Measurements from ENCODE around the gene ERAP2. TPM values are rescaled to one million over a fixed set of nuclear protein-coding genes. Genes with fewer than 3 reads are reported as not detected.

The ERAP2 gene
- total and polyA plus RNA-seq, 10 of the 15 experiments (the other 5 are each of a cell fraction or from before 2014, with no cell fraction given): 4.0 to 28.7 (median 11.7) TPM

DNA sequence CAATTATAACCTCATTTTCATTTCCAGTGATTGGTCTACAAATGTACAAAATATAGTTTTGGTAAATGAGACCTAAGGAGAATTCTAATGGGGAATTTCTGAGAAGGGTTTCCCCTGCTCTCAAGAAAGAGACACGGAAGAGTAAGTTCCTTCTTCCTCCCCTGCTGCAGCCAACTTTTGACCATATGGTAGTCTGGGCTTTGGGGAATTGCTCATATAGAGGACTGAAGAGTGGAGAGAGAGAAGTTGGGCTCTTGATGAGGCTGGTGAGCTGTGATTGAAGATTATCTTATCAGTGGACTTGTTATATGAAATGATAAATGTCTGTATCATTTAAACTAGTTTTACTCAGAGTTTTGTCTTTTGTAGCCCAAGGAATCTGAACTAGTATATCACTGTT, 55.3 kb downstream of the ERAP2 start (continued):
- no peak for TF ChIP-seq USF2 (IDR thresholded peaks at IDR 0.05; ENCODE audit: borderline replicate concordance, low read depth, low read length)
- TF ChIP-seq MEF2B (IDR thresholded peaks at IDR 0.05; ENCODE audit: partially characterized antibody, poor library complexity, severe bottlenecking): peak; percentile 10

- ChIA-PET CTCF (interaction anchor here (0.6 to 6.3 kb wide), 10 partner anchors 26 to 229 kb away, joined by 3 to 35 read pairs (median 4); no protein-coding TSS in a partner anchor), POLR2A (interaction anchor here (0.6 to 4.3 kb wide), 19 partner anchors 8 to 77 kb away, joined by 3 to 27 read pairs (median 4); partner anchors contain the start of gene ERAP2), RAD21 (ENCODE audit: unreplicated experiment) (interaction anchor here (0.8 to 5.5 kb wide), 14 partner anchors 8 to 210 kb away, joined by 3 to 67 read pairs (median 6); partner anchors contain the start of genes ERAP2 and LIX1), SMC1A (ENCODE audit: uncharacterized antibody, unreplicated experiment) (interaction anchor here (0.8 to 5.1 kb wide), 22 partner anchors 8 to 234 kb away, joined by 3 to 78 read pairs (median 5); partner anchors contain the start of gene ERAP2)
- no peak for ATAC-seq
- Histone ChIP-seq H3K4me2 (ENCODE audit: control insufficient read depth, insufficient read depth) (peak overlapping the region; percentile 88), H3K9me3 (replicated peaks; ENCODE audit: control insufficient read depth, insufficient read depth, low read length) (no peaks in the 10 kb centered on the region), H3K4me3 (peak overlapping the region; percentile 73), H3K79me2 (ENCODE audit: control insufficient read depth, insufficient read depth, low read length) (peaks cover 64% of the 10 kb centered on the region), H3K27ac (ENCODE audit: control insufficient read depth, insufficient read depth) (peak overlapping the region; percentile 97), H3K4me1 (ENCODE audit: control insufficient read depth, insufficient read depth, low read length) (peaks cover 9% of the 10 kb centered on the region), H4K20me1 (ENCODE audit: control insufficient read depth, insufficient read depth) (no peaks in the 10 kb centered on the region), H3K27me3 (replicated peaks in 1 of 2; ENCODE audit: control insufficient read depth in 2 of 2, insufficient read depth in 2 of 2, low read length in 1 of 2) (no peaks in the 10 kb centered on the region), H2AFZ (ENCODE audit: control insufficient read depth, low read depth, low read length) (peak overlapping the region; percentile 28; the same call in 1 of the 2 replicates), H3K36me3 (ENCODE audit: control insufficient read depth in 2 of 2, insufficient read depth in 2 of 2, low read length in 1 of 2) (no peaks in the 10 kb centered on the region), H3K9ac (ENCODE audit: control insufficient read depth, insufficient read depth, low read length) (peak overlapping the region; percentile 93)
- intact Hi-C loops (cut with micrococcal nuclease; ENCODE audit: unreplicated experiment): no loop called here
- TF ChIP-seq EP300 (IDR thresholded peaks at IDR 0.05; ENCODE audit: borderline replicate concordance in 1 of 2, control insufficient read depth in 1 of 2, low read depth in 2 of 2, low read length in 2 of 2): 0 out of 4 replicates have a peak, but pooled peaks of 1 of the 2 experiments have one; percentile 7
- TF ChIP-seq POLR2AphosphoS2 (IDR thresholded peaks at IDR 0.05; ENCODE audit: low read depth, low read length): no peak
- TF ChIP-seq RB1 (IDR thresholded peaks at IDR 0.05; ENCODE audit: borderline replicate concordance): no peak
- TF ChIP-seq ATF7 (IDR thresholded peaks at IDR 0.05; ENCODE audit: low read depth): no peak
- TF ChIP-seq USF2 (IDR thresholded peaks at IDR 0.05; ENCODE audit: borderline replicate concordance, low read depth, low read length): no peak
- TF ChIP-seq NKRF (conservative IDR thresholded peaks at IDR 0.05): 0 out of 2 replicates have a peak, but pooled peaks have one; percentile 28
- TF ChIP-seq IKZF2 (IDR thresholded peaks at IDR 0.05): 0 out of 4 replicates have a peak, but pooled peaks of 1 of the 2 experiments have one; percentile 5
- WGBS (ENCODE audit: insufficient coverage, insufficient replicate concordance, low lambda C conversion rate, missing lambda C conversion rate): 3% methylated on average over 5 of the region's 5 CpGs
- DNase-seq (ENCODE audit: low read depth, low spot score): no peak
- FAIRE-seq: no peak
- in situ Hi-C loops (cut with MboI): no loop called here
- BruUV-seq (replicated peaks): TSS peak; percentile 78
Observed at GRCh38 chr5:96932026-96932425, 55.7 kb downstream of the ERAP2 start.

Data from GM12878 (cell line).